Measurements from ENCODE around the gene TCL1B.
"Not testable (repeated sequence)": the region's sequence is repeated elsewhere in the genome, so short reads cannot be mapped to it uniquely, and the experiment has no call there.

TCL1B gene

GRCh38 chr14:95685978-95686922, at the start of gene TCL1B:
Gene TCL1B (plus strand): TSS chr14:95686426. CDS start chr14:95686468, 42 bp downstream.
- no peak for DNase-seq

- no peak for DNase-seq
These were observed 41.2 kb upstream of the TCL1B start for GRCh38 chr14:95644981-95645380.

- DNase-seq = no peak
These were observed 40.7 kb upstream of the TCL1B start for GRCh38 chr14:95645389-95645996.

GRCh38 chr14:95647926-95648325, 38.3 kb upstream of the TCL1B start:
- no peak for DNase-seq

- DNase-seq = no peak
These were observed 37.0 kb upstream of the TCL1B start for GRCh38 chr14:95649230-95649629.

- DNase-seq = no peak
These were observed 35.2 kb upstream of the TCL1B start for GRCh38 chr14:95651028-95651427.

GRCh38 chr14:95651821-95652583, 34.2 kb upstream of the TCL1B start:
- no peak for DNase-seq

- DNase-seq = no peak
These were observed 33.5 kb upstream of the TCL1B start for GRCh38 chr14:95652690-95653089.

GRCh38 chr14:95655461-95655860, 30.8 kb upstream of the TCL1B start:
- no peak for DNase-seq

- no peak for DNase-seq
These were observed 29.6 kb upstream of the TCL1B start for GRCh38 chr14:95656634-95657033.

GRCh38 chr14:95657454-95657853, 28.8 kb upstream of the TCL1B start:
- DNase-seq = no peak

- no peak for DNase-seq
These were observed 26.8 kb upstream of the TCL1B start for GRCh38 chr14:95659293-95659989.

GRCh38 chr14:95659990-95660385, 26.2 kb upstream of the TCL1B start:
- no peak for DNase-seq

- DNase-seq = no peak
These were observed 25.3 kb upstream of the TCL1B start for GRCh38 chr14:95660651-95661515.

- no peak for DNase-seq
These were observed 23.6 kb upstream of the TCL1B start for GRCh38 chr14:95662376-95663186.

- no peak for DNase-seq
These were observed 22.9 kb upstream of the TCL1B start for GRCh38 chr14:95663226-95663797.

- no peak for DNase-seq
These were observed 22.2 kb upstream of the TCL1B start for GRCh38 chr14:95664066-95664465.

- DNase-seq = no peak
These were observed 21.7 kb upstream of the TCL1B start for GRCh38 chr14:95664546-95664945.

- not testable (repeated sequence) for DNase-seq
These were observed 20.7 kb upstream of the TCL1B start for GRCh38 chr14:95665530-95665929.

GRCh38 chr14:95666450-95666849, 19.8 kb upstream of the TCL1B start:
- no peak for DNase-seq
